Mucosa of descending colon (tissue), 3 donors: ENCODE results near the gene ZIK1. TPM values are rescaled to one million over a fixed set of nuclear protein-coding genes. Genes with fewer than 3 reads are reported as not detected.

Experiments used
- ATAC-seq: fragments of 200-7000 bp; cut with Tn5 transposase; one replicate; pipeline ENCODE4 v1.9.1; 2020; ENCODE audit warnings: mild to moderate bottlenecking, moderate library complexity
- DNase-seq, 3 donors: peaks; one replicate each; pipeline ENCODE4 v3.0.0-alpha.2; 2020
- H3K36me3 ChIP-seq: fragments of 200-600 bp; one replicate; pipeline ENCODE4 v1.8.0; 2021; ENCODE audit warnings: low read depth, mild to moderate bottlenecking
- H3K4me1 ChIP-seq: fragments of 200-600 bp; one replicate; pipeline ENCODE4 v1.8.0; 2021; ENCODE audit warnings: low read depth, mild to moderate bottlenecking
- H3K4me3 ChIP-seq: fragments of 200-600 bp; one replicate; pipeline ENCODE4 v1.8.0; 2021; ENCODE audit warnings: mild to moderate bottlenecking
- H3K9me3 ChIP-seq: fragments of 200-600 bp; one replicate; pipeline ENCODE4 v1.8.0; 2021; ENCODE audit warnings: mild to moderate bottlenecking
- CTCF ChIP-seq: fragments of 200-600 bp; IDR thresholded peaks from one replicate; pipeline ENCODE4 v1.8.0; 2022; ENCODE audit warnings: antibody characterized with exemption, mild to moderate bottlenecking
- intact Hi-C, 2 donors: fragments of 100-400 bp; cut with DNase I in 1 of 2; cut with micrococcal nuclease in 1 of 2; formaldehyde crosslinking; loops; one replicate each; pipeline versions ENCODE4 v1.11.0 to v1.11.1; 2022; cut with DNase I, micrococcal nuclease
- long read RNA-seq, 2 donors: library from polyadenylated mRNA; unstranded; transcript quantifications; one replicate each; pipeline ENCODE4 v2.0.0, GENCODE V29; 2019 to 2021
- total RNA-seq, 3 donors: library from RNA; stranded (reverse); fragmentation: NEBNext Ultra II Directional in 2 of 3; extraction: Animal tissue kit (Norgen Biotek cat#: 25700) in 2 of 3; gene quantifications; one replicate each; pipeline versions ENCODE4 v1.2.1 to v1.2.4, GENCODE V29; 2021 to 2023
- donor health status: DM: no; HTN: no; CAD: no; lungs with moderate emphysema.
- donor health status: DM: no; HTN: no; CAD: no.
- donor health status: DM: no; HTN: yes; CAD: no.

The ZIK1 gene
- 1 to 10 TPM; 1.2 to 6.2 (median 1.3) TPM for total RNA-seq
- long read RNA-seq, donor 1, full-length matches to known transcripts, result 3 of 3 reads
- long read RNA-seq, donor 1, partial matches to known transcripts, result 0 of 3 reads
- long read RNA-seq, donor 1, other reads (novel, unspliced or antisense), result 0 of 3 reads
- long read RNA-seq, donor 2, result 0 reads

- Histone ChIP-seq H3K9me3 (peaks cover 50% of the 10 kb centered on the region), H3K4me3 (no peak within 1 kb of the TSS), H3K36me3 (peaks cover 3% of the 10 kb centered on the region), H3K4me1 (no peaks in the 10 kb centered on the region)
- peak; percentile 86 for ATAC-seq
- intact Hi-C loops, result no loop called here
- peak; percentile 77 to 91 (median 87) for DNase-seq
- TF ChIP-seq CTCF, result no peak
These were observed at the start of gene ZIK1 for GRCh38 chr19:57583521-57584416. Gene ZIK1 (plus strand): TSS chr19:57584145. CDS start chr19:57584357, 212 bp downstream.

GRCh38 chr19:57537953-57538547 is 45.9 kb upstream of the ZIK1 start:
- no peaks in the 10 kb centered on the region for H3K4me1 ChIP-seq
- no peak overlapping the region for H3K4me3 ChIP-seq
- ATAC-seq, result no peak
- H3K36me3 ChIP-seq, result peaks cover 4% of the 10 kb centered on the region
- intact Hi-C loops, result no loop called here
- H3K9me3 ChIP-seq, result peaks cover 100% of the 10 kb centered on the region
- DNase-seq, result no peak
- TF ChIP-seq CTCF, result no peak

- no peaks in the 10 kb centered on the region for H3K4me1 ChIP-seq
- ATAC-seq, result no peak
- H3K9me3 ChIP-seq, result peaks cover 99% of the 10 kb centered on the region
- peaks cover 11% of the 10 kb centered on the region for H3K36me3 ChIP-seq
- no peak for DNase-seq
- TF ChIP-seq CTCF, result no peak
- H3K4me3 ChIP-seq, result no peak overlapping the region
- intact Hi-C loops, result no loop called here
These were observed 37.4 kb upstream of the ZIK1 start for GRCh38 chr19:57546513-57546912.

GRCh38 chr19:57552432-57552831 is 31.5 kb upstream of the ZIK1 start:
- Histone ChIP-seq H3K4me1 (no peaks in the 10 kb centered on the region), H3K9me3 (peaks cover 86% of the 10 kb centered on the region), H3K4me3 (no peak overlapping the region), H3K36me3 (peaks cover 11% of the 10 kb centered on the region)
- DNase-seq (no peak), ATAC-seq (no peak)
- intact Hi-C loops, result no loop called here
- TF ChIP-seq CTCF, result no peak

- Histone ChIP-seq H3K4me3 (no peak overlapping the region), H3K36me3 (peaks cover 8% of the 10 kb centered on the region), H3K9me3 (peaks cover 57% of the 10 kb centered on the region), H3K4me1 (no peaks in the 10 kb centered on the region)
- no peak for TF ChIP-seq CTCF
- DNase-seq (no peak), ATAC-seq (no peak)
- intact Hi-C loops, result no loop called here
These were observed 26.3 kb upstream of the ZIK1 start for GRCh38 chr19:57557659-57558058.
